HG03159 (cell line): ENCODE results near the gene STEAP3.
A peak's percentile ranks its signal among the peaks of the same experiment; 100 is the strongest.

Experiments used
- ATAC-seq: cut with Tn5 transposase; IDR thresholded peaks from one replicate; pipeline ENCODE4 v1.9.1; 2021; ENCODE audit warnings: mild to moderate bottlenecking, moderate library complexity; ENCODE audit not compliant: unreplicated experiment

The STEAP3 gene

GRCh38 chr2:119223521-119224390, at the start of gene STEAP3:
Gene STEAP3, plus strand, starts transcription at chr2:119223834. Its CDS starts 7,179 bp downstream, at chr2:119231013.
- peak; percentile 62 for ATAC-seq

GRCh38 chr2:119174216-119174992, 49.2 kb upstream of the STEAP3 start:
- ATAC-seq: peak; percentile 88

- no peak for ATAC-seq
Measured at GRCh38 chr2:119174993-119175347, 48.7 kb upstream of the STEAP3 start.

- no peak for ATAC-seq
Measured at GRCh38 chr2:119175517-119175916, 48.1 kb upstream of the STEAP3 start.

- no peak for ATAC-seq
Measured at GRCh38 chr2:119177171-119177837, 46.3 kb upstream of the STEAP3 start.

- ATAC-seq: no peak
Measured at GRCh38 chr2:119177838-119178190, 45.8 kb upstream of the STEAP3 start.

- no peak for ATAC-seq
Measured at GRCh38 chr2:119178776-119179175, 44.9 kb upstream of the STEAP3 start.

GRCh38 chr2:119179202-119179601, 44.4 kb upstream of the STEAP3 start:
- ATAC-seq: no peak

GRCh38 chr2:119179991-119180390, 43.6 kb upstream of the STEAP3 start:
- ATAC-seq: no peak

GRCh38 chr2:119180892-119181291, 42.7 kb upstream of the STEAP3 start:
- no peak for ATAC-seq

- no peak for ATAC-seq
Measured at GRCh38 chr2:119181391-119181790, 42.2 kb upstream of the STEAP3 start.

GRCh38 chr2:119181791-119182445, 41.7 kb upstream of the STEAP3 start:
- ATAC-seq: no peak

GRCh38 chr2:119184512-119184911, 39.1 kb upstream of the STEAP3 start:
- ATAC-seq: no peak

GRCh38 chr2:119190321-119191111, 33.1 kb upstream of the STEAP3 start:
- ATAC-seq: no peak

- ATAC-seq: no peak
Measured at GRCh38 chr2:119192893-119193292, 30.7 kb upstream of the STEAP3 start.

GRCh38 chr2:119195001-119195400, 28.6 kb upstream of the STEAP3 start:
- no peak for ATAC-seq

- no peak for ATAC-seq
Measured at GRCh38 chr2:119195887-119196286, 27.7 kb upstream of the STEAP3 start.

GRCh38 chr2:119196301-119197125, 27.1 kb upstream of the STEAP3 start:
- ATAC-seq: no peak

GRCh38 chr2:119197126-119197405, 26.6 kb upstream of the STEAP3 start:
- ATAC-seq: no peak
